AG10803 (cell line): ENCODE data around the gene ARID1B.

ENCODE experiments used
- DNase-seq: peaks from one replicate; pipeline ENCODE4 v3.0.0; 2010; ENCODE audit warnings: low read depth
- H3K4me3 ChIP-seq: 2 replicates; pipeline ENCODE4 v1.5.1; 2011; ENCODE audit warnings: mild to moderate bottlenecking, low read length, control low read depth
- CTCF ChIP-seq: conservative IDR thresholded peaks from 2 replicates; pipeline ENCODE4 v1.5.1; 2011; ENCODE audit warnings: mild to moderate bottlenecking, low read length, control low read depth, inconsistent platforms

The ARID1B gene

GRCh38 chr6:157217894-157218370, 440.8 kb downstream of the ARID1B start:
- H3K4me3 ChIP-seq = no peak overlapping the region
- no peak for TF ChIP-seq CTCF
- no peak for DNase-seq

GRCh38 chr6:157218371-157219198, 441.4 kb downstream of the ARID1B start:
- TF ChIP-seq CTCF = no peak
- no peak overlapping the region for H3K4me3 ChIP-seq
- DNase-seq = no peak

- TF ChIP-seq CTCF = no peak
- peak; percentile 27 for DNase-seq
- no peak overlapping the region for H3K4me3 ChIP-seq
These were observed 442.3 kb downstream of the ARID1B start for GRCh38 chr6:157219201-157220200.

- no peak for DNase-seq
- no peak for TF ChIP-seq CTCF
- peak overlapping the region; percentile 62 for H3K4me3 ChIP-seq
These were observed 443.3 kb downstream of the ARID1B start for GRCh38 chr6:157220485-157220884.

- peak; percentile 70 for DNase-seq
- TF ChIP-seq CTCF = peak; percentile 29
- H3K4me3 ChIP-seq = peak overlapping the region; percentile 62
These were observed 444.1 kb downstream of the ARID1B start for GRCh38 chr6:157221049-157221816.

GRCh38 chr6:157221817-157222175, 444.6 kb downstream of the ARID1B start:
- no peak for TF ChIP-seq CTCF
- no peak overlapping the region for H3K4me3 ChIP-seq
- no peak for DNase-seq
